Measurements from ENCODE around the gene LRRC14B.

The LRRC14B gene

GRCh38 chr5:191036-191948 is at the start of gene LRRC14B:
Gene LRRC14B (plus strand): TSS chr5:191495. CDS start chr5:191539, 44 bp downstream.
- DNase-seq (ENCODE audit: low spot score): no peak

GRCh38 chr5:141761-142160 is 49.5 kb upstream of the LRRC14B start:
- DNase-seq (ENCODE audit: low spot score): no peak

GRCh38 chr5:142246-142810 is 49.0 kb upstream of the LRRC14B start:
- no peak for DNase-seq (ENCODE audit: low spot score)

- DNase-seq (ENCODE audit: low spot score): no peak
Observed at GRCh38 chr5:143041-143440, 48.3 kb upstream of the LRRC14B start.

- no peak for DNase-seq (ENCODE audit: low spot score)
Observed at GRCh38 chr5:144941-145340, 46.4 kb upstream of the LRRC14B start.

- no peak for DNase-seq (ENCODE audit: low spot score)
Observed at GRCh38 chr5:145585-146323, 45.5 kb upstream of the LRRC14B start.

- DNase-seq (ENCODE audit: low spot score): no peak
Observed at GRCh38 chr5:147751-148150, 43.5 kb upstream of the LRRC14B start.

- no peak for DNase-seq (ENCODE audit: low spot score)
Observed at GRCh38 chr5:149745-150485, 41.4 kb upstream of the LRRC14B start.

- no peak for DNase-seq (ENCODE audit: low spot score)
Observed at GRCh38 chr5:150746-151145, 40.5 kb upstream of the LRRC14B start.

GRCh38 chr5:152077-152476 is 39.2 kb upstream of the LRRC14B start:
- no peak for DNase-seq (ENCODE audit: low spot score)

GRCh38 chr5:153256-153655 is 38.0 kb upstream of the LRRC14B start:
- DNase-seq (ENCODE audit: low spot score): no peak

- DNase-seq (ENCODE audit: low spot score): no peak
Observed at GRCh38 chr5:154236-154635, 37.1 kb upstream of the LRRC14B start.

GRCh38 chr5:154826-155225 is 36.5 kb upstream of the LRRC14B start:
- no peak for DNase-seq (ENCODE audit: low spot score)

GRCh38 chr5:155651-156410 is 35.5 kb upstream of the LRRC14B start:
- DNase-seq (ENCODE audit: low spot score): no peak

- DNase-seq (ENCODE audit: low spot score): no peak
Observed at GRCh38 chr5:156411-157072, 34.8 kb upstream of the LRRC14B start.

- DNase-seq (ENCODE audit: low spot score): no peak
Observed at GRCh38 chr5:157126-157715, 34.1 kb upstream of the LRRC14B start.

- no peak for DNase-seq (ENCODE audit: low spot score)
Observed at GRCh38 chr5:157801-158200, 33.5 kb upstream of the LRRC14B start.

GRCh38 chr5:158807-159447 is 32.4 kb upstream of the LRRC14B start:
- DNase-seq (ENCODE audit: low spot score): no peak

- DNase-seq (ENCODE audit: low spot score): no peak
Observed at GRCh38 chr5:159448-160172, 31.7 kb upstream of the LRRC14B start.
